A673 (cell line): ENCODE data around the gene CST8. TPM values are rescaled to one million over a fixed set of nuclear protein-coding genes. Genes with fewer than 3 reads are reported as not detected.

Experiments
- BruUV-seq: library from RNA; stranded (reverse); fragments of 400-500 nt; replicated peaks from 2 replicates; lab custom pipeline; 2021; lab: Mats Ljungman, UMichigan
- CTCF ChIA-PET: fragments of 300-600 bp; sonication (Branson Sonifier 250); formaldehyde crosslinking; loops from one replicate; lab custom pipeline; 2022; ENCODE audit warnings: antibody characterized with exemption; lab: Charles Lee
- POLR2A ChIA-PET: fragments of 300-600 bp; sonication (Branson Sonifier 250); formaldehyde crosslinking; loops from one replicate; lab custom pipeline; 2022; ENCODE audit warnings: antibody characterized with exemption; ENCODE audit not compliant: low non-redundant PET; lab: Charles Lee
- DNase-seq: peaks from one replicate; pipeline ENCODE4 v3.0.0-alpha.2; 2015; ENCODE audit warnings: low spot score
- H3K27ac ChIP-seq: fragments of 200-600 bp; sonication (generic); 2 replicates; pipeline ENCODE4 v1.5.1; 2016; ENCODE audit warnings: mixed run types, low read depth, mild to moderate bottlenecking, mixed read lengths, antibody characterized with exemption, low read length; ENCODE audit not compliant: poor library complexity, severe bottlenecking
- H3K27me3 ChIP-seq: fragments of 200-600 bp; sonication (generic); replicated peaks from 2 replicates; pipeline ENCODE4 v1.6.1; 2017; ENCODE audit warnings: mixed run types, low read depth, mild to moderate bottlenecking, mixed read lengths, antibody characterized with exemption, low read length; ENCODE audit not compliant: insufficient read depth, poor library complexity
- H3K36me3 ChIP-seq: fragments of 200-600 bp; sonication (generic); 2 replicates; pipeline ENCODE4 v1.6.1; 2016; ENCODE audit warnings: mixed run types, mild to moderate bottlenecking, mixed read lengths, antibody characterized with exemption, low read length; ENCODE audit not compliant: insufficient read depth, poor library complexity, severe bottlenecking
- H3K4me1 ChIP-seq: fragments of 200-600 bp; sonication (generic); 2 replicates; pipeline ENCODE4 v1.6.1; 2017; ENCODE audit warnings: mixed run types, mild to moderate bottlenecking, mixed read lengths, antibody characterized with exemption, low read length; ENCODE audit not compliant: insufficient read depth, poor library complexity, severe bottlenecking
- H3K4me3 ChIP-seq: fragments of 200-600 bp; sonication (generic); 2 replicates; pipeline ENCODE4 v1.5.1; 2016; ENCODE audit warnings: low read depth, mixed run types, mild to moderate bottlenecking, mixed read lengths, low read length; ENCODE audit not compliant: poor library complexity, severe bottlenecking
- H3K9me3 ChIP-seq: fragments of 200-600 bp; sonication (generic); 2 replicates; pipeline ENCODE4 v1.6.1; 2016; ENCODE audit warnings: mixed run types, low read depth, mild to moderate bottlenecking, mixed read lengths, antibody characterized with exemption, low read length; ENCODE audit not compliant: poor library complexity, severe bottlenecking
- EZH2 ChIP-seq: fragments of 200-600 bp; sonication (generic); IDR thresholded peaks from 2 replicates; pipeline ENCODE4 v1.6.1; 2017; ENCODE audit warnings: borderline replicate concordance, low read depth, mild to moderate bottlenecking, mixed read lengths, antibody characterized with exemption, low read length; ENCODE audit not compliant: poor library complexity, severe bottlenecking
- intact Hi-C: fragments of 100-400 bp; cut with micrococcal nuclease; formaldehyde crosslinking; loops from one replicate; pipeline ENCODE4 v1.10.0; 2022; ENCODE audit not compliant: unreplicated experiment
- total RNA-seq: library from RNA; stranded (reverse); gene quantifications from 2 replicates; pipeline ENCODE4 v1.2.3, GENCODE V29; 2021
- TF ChIP-seq, protein P1 (sequence below): fragments of 300-800, 200-600 bp; sonication (generic); conservative IDR thresholded peaks from 2 replicates; pipeline ENCODE4 v1.5.1; 2017; ENCODE audit warnings: low read depth, mild to moderate bottlenecking, antibody characterized with exemption, low read length, moderate library complexity, mixed read lengths

The CST8 gene
- total RNA-seq, 1 experiment from 2014 or later = not detected

DNA sequence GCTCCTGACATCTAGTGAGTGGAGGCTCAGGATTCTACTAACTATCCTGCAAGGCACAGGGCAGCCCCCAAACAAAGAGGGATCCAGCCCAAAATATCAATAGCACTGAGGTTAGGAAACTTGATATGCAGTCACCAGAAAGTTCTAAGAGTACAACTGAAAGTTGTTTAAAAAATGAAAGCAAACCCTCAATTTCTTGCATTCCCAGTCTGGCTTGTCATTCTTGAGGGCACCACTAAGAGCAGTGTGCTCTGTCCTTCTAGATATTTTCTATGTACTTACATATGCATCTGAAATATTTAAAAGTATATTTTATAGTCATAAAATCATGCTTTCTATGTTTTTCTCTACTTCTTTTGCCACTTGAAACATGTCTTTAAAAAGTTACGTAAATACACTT is 35.9 kb downstream of the CST8 start:
- H3K36me3 ChIP-seq = no peaks in the 10 kb centered on the region
- H3K4me3 ChIP-seq = no peak overlapping the region
- TF ChIP-seq EZH2 = no peak
- TF ChIP-seq, protein P1, sequence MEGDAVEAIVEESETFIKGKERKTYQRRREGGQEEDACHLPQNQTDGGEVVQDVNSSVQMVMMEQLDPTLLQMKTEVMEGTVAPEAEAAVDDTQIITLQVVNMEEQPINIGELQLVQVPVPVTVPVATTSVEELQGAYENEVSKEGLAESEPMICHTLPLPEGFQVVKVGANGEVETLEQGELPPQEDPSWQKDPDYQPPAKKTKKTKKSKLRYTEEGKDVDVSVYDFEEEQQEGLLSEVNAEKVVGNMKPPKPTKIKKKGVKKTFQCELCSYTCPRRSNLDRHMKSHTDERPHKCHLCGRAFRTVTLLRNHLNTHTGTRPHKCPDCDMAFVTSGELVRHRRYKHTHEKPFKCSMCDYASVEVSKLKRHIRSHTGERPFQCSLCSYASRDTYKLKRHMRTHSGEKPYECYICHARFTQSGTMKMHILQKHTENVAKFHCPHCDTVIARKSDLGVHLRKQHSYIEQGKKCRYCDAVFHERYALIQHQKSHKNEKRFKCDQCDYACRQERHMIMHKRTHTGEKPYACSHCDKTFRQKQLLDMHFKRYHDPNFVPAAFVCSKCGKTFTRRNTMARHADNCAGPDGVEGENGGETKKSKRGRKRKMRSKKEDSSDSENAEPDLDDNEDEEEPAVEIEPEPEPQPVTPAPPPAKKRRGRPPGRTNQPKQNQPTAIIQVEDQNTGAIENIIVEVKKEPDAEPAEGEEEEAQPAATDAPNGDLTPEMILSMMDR = no peak
- H3K27ac ChIP-seq = no peak overlapping the region
- intact Hi-C loops = no loop called here
- no peak for DNase-seq
- POLR2A ChIA-PET = no interaction called here
- CTCF ChIA-PET = no interaction called here
- H3K27me3 ChIP-seq = no peaks in the 10 kb centered on the region
- H3K4me1 ChIP-seq = no peaks in the 10 kb centered on the region
- no peaks in the 10 kb centered on the region for H3K9me3 ChIP-seq
- BruUV-seq = no TSS peak

DNA sequence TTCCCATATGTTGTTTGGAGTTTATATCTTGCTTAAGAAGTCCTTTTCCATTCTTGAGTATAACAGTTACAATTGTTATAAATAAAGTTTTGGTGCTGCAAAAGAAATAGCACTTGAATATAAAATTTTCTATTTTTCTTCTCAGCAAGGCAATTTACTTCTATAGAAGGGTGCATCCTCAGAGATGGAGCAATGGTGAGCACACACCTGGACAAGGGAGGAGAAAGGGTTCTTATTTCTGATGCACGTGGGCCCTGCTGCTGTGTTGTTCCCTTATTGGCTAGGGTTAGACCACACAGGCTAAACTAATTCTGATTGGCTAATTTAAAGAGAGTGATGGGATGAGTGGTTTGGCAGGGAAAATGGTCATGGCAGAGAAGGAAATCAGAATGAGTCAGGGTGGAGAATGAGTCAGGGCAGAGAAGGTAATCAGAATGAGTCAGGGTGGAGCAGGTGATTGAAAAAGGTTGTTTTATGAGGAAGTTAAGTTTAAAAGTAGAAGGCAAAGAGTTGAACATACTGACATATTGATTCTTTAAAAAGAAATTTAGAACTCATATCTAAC is 38.0 kb downstream of the CST8 start:
- Histone ChIP-seq H3K9me3 (no peaks in the 10 kb centered on the region), H3K27me3 (no peaks in the 10 kb centered on the region), H3K4me3 (no peak overlapping the region), H3K27ac (no peak overlapping the region), H3K36me3 (no peaks in the 10 kb centered on the region), H3K4me1 (no peaks in the 10 kb centered on the region)
- intact Hi-C loops = no loop called here
- no TSS peak for BruUV-seq
- DNase-seq = no peak
- ChIA-PET POLR2A (no interaction called here), CTCF (no interaction called here)
- TF ChIP-seq EZH2 = no peak
- TF ChIP-seq, protein P1 = no peak

DNA sequence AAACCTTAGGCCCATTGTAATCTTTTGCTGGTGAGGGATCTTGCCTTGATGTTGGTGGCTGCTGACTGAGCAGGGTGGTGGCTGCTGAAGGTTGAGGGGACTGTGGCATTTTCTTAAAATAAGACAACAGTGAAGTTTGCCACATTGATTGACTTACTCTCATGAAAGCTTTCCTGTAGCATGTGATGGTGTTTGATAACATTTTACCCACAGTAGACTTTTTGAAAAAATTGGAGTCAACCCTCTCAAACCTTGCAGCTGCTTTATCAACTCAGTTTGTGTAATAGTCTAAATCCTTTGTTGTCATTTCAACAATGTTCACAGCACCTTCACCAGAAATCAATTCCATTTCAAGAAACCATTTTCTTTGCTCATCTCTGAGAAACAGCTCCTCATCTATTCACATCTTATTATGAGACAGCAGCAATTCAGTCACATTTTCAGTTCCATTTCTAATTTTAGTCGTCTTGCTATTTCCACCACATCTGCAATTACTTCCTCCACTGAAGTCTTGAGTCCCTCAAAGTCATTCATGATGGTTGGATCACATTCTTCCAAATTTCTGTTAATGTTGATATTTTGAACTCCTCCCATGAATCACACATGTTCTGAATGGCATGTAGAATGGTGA is 40.1 kb downstream of the CST8 start:
- BruUV-seq = no TSS peak
- intact Hi-C loops = no loop called here
- Histone ChIP-seq H3K36me3 (no peaks in the 10 kb centered on the region), H3K4me1 (no peaks in the 10 kb centered on the region), H3K27ac (no peak overlapping the region), H3K27me3 (no peaks in the 10 kb centered on the region), H3K4me3 (no peak overlapping the region), H3K9me3 (no peaks in the 10 kb centered on the region)
- POLR2A ChIA-PET = no interaction called here
- CTCF ChIA-PET = no interaction called here
- no peak for DNase-seq
- TF ChIP-seq, protein P1 = no peak
- no peak for TF ChIP-seq EZH2
